HG02642 (cell line): Measurements from ENCODE around the gene MBOAT1.
A peak's percentile ranks its signal among the peaks of the same experiment; 100 is the strongest.
"Not testable (repeated sequence)": the region's sequence is repeated elsewhere in the genome, so short reads cannot be mapped to it uniquely, and the experiment has no call there.

Experiments used
- ATAC-seq: cut with Tn5 transposase; IDR thresholded peaks from one replicate; pipeline ENCODE4 v1.9.1; 2021; ENCODE audit warnings: mild to moderate bottlenecking; ENCODE audit not compliant: unreplicated experiment, poor library complexity

MBOAT1 gene

DNA sequence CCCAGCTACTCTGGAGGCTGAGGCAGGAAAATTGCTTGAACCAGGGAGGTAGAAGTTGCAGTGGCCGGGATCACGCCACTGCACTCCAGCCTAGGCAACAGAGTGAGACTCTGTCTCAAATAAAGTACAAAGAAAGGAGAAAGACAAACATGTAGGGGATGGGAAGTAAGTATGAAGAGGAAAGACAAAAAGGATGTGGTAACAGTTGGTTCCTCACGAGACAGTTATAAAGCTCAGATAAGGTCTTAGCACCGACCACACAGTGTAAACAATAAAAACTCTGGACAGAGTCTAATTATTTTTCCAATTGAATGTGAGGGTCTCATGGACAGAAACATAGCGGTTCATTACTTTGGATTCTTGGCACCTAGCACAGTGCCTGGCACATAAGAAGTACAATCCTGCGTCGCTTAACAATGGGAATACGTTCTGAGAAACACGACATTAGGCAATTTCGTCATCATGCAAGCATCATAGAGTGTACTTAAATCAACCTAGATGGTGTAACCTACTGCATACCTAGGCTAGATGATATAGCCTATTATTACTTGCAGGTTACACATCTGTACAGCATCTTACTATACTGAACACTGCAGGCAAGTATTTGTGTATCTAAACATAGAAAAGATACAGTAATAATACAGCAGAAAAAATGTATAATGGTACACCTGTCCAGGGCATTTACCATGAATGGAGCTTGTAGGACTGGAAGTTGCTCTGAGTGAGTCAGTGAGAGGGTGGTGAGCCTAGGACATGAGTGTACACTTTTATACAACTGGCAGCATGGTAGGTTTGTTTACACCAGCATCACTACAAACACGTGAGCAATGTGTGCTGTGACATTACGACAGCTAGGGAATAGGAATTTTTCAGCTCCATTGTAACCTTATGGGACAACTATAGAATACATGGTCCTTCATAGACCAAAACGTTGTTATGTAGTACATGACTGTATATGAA, 38.2 kb downstream of the MBOAT1 start:
- peak; percentile 51 for ATAC-seq

DNA sequence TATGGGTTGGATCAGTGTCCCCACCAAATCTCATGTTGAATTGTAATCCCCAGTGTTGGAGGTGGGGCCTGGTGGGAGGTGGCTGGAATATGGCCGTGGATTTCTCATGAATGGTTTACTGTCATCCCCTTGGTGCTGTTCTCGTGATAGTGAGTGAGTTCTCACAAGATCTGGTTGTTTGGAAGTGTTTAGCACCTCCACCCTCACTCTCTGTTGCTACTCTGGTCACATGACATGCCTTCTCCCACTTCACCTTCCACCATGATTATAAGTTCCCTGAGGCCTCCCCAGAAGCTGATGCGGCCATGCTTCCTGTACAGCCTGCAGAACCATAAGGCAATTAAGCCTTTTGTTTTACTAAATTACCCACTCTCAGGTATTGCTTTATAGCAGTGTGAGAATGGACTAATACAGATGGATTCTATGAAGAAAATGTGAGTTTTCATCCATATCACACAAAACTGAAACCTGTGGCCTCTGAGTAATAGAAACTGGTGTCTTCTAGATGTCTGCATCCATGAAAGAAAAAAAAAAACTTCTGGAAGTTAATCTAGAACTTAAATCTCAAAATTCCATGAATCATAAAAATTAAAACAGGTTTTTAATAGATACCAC, 39.3 kb downstream of the MBOAT1 start:
- no peak for ATAC-seq

DNA sequence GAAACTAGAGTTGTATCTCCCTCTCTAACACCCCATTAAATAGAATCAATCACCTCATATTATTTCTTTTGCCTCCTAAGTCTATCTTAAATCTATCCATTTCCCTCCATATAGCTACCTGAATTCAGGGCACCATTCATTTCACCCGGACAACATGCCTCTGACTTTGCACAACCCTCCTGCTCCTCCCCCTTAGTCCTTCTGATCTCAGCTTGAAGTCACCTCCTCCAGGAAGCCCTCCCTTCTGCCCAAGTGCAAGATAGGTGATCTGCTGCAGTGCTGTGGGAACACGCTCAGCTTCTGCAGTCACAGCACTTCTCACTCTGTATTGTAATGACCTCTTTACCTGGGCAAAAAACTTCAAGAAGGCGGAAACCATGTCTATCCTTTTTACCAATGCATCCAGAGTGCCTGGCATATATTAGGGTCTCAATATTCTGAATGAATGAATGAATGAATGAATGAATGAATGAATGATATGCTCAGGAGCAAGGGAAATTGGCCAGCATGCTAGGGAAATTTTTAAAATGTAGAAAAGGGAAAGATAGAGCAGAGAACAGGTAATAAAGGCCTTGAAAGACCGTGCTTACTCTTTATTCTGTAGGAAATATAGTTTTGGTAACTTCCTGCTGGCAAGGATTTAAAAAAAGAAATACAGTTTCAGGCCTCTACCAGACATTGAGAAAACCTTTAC, 41.7 kb downstream of the MBOAT1 start:
- no peak for ATAC-seq

DNA sequence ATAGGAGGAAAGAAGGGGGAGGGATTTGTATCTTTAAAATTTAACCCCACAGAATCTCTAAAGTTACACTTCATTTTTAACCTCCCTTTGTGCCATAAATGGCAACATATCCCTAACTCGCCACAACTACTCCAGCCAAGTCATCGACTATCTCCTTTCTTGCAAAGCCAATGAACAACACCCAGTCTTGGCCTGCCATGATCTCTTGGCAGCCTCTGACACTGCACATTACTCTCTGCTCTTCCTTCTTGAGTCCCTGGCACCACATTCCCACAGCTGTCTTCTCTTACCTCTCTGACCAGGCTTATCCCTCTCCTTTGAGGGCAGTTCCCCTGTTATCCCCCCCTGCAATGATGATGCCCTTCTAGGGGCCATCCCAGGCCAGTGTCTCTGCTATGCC, 42.5 kb downstream of the MBOAT1 start:
- ATAC-seq = no peak

DNA sequence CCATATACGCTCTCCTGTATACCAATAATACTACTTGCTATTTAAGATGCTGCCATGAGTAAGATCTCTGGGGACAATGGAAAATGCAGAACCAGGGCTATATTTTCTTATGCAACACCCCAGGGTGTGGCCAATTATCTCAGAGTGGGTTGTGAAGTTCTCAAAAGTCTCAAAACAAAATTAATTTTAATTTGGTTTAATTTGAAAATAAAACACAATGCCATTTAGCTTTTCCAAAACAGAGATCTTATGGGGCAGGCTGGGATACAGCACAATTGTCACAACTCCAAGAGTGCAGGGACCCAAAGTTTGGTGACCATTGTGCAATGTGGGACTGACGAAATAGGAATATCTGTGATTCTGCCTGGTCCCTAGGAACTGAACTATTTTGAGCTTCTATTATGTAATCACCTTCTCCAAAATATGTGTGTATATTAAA, 43.1 kb downstream of the MBOAT1 start:
- no peak for ATAC-seq

DNA sequence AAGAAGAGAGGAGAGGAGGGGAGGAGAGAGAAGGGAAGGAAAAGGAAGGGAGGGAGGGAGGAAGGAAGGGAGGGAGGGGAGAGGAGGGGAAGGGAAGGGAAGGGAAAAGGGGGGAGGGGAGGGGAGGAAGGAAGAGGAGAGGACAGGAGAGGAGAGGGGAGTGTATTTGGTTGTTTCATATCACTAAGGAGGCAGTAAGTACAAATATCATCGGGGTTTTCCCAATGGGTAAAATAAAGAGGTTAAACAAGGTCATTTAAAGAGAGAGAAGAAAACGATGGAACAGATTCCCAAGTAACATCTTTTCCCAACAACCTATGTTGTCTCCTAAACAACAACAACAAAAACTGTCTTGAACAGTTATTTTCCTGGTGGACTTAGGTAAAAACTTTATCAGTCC, 43.6 kb downstream of the MBOAT1 start:
- no peak for ATAC-seq

DNA sequence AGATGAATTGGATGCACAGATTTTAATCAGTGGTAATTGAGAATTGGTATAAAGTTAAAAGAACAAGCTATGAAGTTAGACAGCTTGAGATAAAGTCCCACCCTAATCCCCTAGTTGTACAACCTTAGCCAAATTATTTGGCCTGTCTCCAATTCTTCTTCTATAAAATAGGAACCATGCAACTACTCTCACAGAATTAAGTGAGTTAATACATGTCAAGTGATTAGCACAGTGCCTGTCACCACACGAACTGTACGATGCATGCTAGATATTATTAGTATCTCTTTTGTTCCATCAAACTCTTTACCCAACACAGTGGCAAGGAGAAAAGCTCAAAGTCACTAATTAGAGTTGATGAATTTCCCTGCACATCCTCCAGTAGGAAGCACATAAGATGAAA, 44.7 kb downstream of the MBOAT1 start:
- ATAC-seq = no peak

DNA sequence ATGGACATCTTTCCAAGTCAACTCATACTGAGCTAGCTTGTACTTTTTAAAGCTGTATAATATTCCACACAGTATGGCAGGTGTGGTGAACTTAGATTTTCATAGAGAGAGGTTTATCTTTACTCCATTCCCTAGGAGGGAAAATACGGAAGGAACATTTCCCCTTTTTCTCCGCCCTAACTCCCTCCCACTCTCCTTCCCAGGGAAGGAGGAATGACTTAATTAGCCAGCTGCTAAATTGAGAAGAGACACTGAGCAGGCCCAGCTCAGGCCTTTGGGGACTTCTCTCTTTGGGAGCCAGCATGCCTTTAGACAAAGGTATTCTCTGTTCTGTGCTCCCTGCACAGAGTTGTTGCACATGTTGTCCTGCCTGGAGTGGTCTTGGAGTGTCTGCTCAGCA, 46.1 kb downstream of the MBOAT1 start:
- ATAC-seq = no peak

DNA sequence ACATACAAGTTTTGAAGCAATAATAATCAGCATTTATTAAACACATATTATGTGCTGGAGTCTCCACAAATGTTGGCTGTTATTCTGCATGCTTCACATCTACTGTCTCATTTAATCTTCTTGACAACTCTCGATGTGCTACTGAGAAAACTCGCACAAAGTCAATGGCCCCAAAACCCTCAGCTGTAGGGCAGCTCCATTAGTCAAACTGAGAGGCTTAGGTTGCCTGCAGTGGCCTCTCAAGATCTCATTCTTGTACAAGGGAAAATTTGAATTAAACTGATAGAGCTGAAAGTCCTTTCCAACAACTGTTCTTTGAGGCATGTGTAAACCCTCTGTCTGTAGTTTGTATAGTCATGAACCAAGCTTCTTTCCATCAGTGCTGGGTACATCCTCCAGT, 49.8 kb downstream of the MBOAT1 start:
- no peak for ATAC-seq

DNA sequence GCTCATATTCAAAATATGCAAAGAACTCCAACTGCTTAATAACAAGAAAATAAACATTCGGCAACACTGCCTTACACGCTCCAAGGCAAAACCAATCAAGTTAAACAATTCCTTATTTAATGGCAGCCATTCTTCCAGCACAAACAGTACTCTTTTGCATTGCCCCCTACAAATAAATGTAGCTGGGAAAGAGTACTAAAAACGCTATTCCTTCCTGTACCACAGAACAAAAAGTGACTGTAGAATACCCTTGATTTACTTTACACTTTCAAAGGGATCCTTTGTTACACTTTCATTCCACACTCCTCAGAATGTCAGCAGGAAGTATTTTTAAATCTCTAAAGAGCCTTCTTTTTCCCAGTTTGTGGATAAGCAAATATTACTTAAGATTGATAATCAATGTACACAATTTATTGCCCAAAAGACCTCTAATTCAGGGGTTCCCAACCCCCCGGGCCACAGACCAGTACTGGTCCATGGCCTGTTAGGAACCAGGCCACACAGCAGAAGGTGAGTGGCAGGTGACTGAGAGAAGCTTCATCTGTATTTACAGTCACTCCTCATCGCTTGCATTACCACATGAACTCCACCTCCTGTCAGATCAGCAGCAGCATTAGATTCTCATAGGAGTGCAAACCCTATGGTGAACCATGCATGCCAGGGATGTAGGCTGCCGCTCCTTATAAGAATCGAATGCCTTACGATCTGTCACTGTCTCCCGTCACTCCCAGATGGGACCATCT, 51.6 kb downstream of the MBOAT1 start:
- no peak for ATAC-seq

DNA sequence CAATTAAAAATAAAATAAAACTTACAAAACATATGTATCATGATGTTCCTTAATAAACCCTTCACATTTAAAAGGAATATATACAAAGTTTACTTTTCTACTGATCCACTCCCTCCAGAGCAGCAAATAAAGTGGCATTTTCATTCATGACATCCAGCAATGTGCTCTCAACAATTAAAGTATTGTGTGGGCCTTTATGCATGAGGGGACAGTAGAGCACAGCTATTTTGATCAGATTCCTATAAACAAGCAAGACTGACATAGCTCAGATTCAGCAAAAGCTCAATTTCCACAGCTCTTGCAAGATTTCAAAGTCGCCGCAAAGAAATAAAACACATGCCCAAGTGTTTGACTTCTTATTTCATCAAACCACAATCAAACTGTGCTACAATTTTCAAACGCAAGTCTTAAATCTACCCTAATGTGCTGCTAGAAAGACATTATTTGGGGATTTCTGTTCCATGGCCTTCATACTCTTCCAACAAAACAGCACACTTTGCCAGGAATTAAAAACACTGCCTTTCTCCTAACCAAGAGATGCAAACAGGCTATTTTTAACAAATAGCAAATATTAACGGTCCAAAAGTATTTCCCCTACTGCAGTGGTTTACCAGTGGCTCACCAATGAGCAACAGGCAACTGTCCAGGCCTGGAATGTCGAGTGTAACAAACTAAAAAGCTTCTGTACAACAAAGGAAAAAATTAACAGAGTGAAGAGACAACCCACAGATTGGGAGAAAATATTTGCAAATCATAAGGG, 52.3 kb downstream of the MBOAT1 start:
- no peak for ATAC-seq

DNA sequence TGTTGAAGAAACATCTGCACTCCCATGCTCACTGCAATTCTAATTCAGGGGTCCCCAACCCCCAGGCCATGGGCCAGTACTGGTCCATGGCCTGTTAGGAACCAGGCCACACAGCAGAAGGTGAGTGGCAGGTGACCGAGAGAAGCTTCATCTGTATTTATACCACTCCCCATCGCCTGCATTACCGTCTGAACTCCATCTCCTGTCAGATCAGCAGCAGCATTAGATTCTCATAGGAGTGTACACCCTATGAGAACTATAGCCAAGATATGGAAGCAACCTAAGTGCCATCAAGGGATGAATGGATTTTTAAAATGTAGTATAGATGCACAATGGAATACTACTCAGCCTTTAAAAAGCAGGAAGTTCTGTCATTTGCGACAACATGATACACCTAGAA, 53.2 kb downstream of the MBOAT1 start:
- no peak for ATAC-seq

DNA sequence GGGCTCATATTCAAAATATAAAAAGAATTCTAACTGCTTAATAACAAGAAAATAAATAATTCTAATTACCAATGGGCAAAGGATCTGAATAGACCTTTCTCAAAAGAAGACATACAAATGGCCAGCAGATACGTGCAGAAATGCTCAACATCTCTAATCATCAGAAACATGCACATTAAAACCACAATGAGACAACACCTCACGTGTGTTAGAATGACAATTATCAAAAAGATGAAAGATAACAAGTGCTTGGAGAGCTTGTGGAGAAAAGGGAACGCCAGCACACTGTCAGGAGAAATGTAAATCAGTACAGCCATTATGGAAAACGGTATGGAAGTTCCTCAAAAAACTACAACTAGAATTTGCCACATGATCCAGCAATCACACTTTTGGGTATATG, 53.6 kb downstream of the MBOAT1 start:
- ATAC-seq = no peak

DNA sequence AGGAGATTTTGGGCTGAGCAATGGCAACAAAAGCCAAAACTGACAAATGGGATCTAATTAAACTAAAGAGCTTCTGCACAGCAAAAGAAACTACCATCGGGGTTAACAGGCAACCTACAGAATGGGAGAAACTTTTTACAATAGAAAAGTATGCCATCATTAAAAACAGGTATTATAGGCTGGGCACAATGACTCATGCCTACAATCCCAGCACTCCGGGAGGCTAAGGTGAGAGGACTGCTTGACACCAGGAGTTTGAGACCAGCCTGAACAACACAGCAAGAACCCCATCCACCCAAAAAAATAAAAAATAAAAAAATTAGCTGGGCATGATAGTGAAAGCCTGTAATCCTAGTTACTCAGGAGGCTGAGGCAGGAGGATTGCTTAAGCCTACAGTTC, 55.4 kb downstream of the MBOAT1 start:
- ATAC-seq = no peak

DNA sequence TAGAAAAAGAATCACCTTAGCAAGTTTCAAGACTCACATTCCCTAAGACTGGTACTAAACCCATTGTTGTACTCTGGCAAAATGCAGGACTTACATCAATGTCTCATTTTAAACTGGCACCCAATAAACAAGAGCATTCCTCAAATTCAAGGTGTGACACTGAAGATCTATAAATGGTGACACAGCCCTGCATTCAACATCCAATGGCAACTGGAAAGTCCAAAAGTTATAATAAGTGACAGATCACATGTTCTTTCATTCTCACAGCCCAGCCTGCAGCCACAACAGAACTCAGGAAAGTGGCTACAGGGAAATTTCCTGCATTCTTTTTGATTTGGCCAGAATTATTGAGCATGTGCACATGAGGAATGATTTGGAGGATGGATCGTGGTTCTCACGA, 57.5 kb downstream of the MBOAT1 start:
- no peak for ATAC-seq

DNA sequence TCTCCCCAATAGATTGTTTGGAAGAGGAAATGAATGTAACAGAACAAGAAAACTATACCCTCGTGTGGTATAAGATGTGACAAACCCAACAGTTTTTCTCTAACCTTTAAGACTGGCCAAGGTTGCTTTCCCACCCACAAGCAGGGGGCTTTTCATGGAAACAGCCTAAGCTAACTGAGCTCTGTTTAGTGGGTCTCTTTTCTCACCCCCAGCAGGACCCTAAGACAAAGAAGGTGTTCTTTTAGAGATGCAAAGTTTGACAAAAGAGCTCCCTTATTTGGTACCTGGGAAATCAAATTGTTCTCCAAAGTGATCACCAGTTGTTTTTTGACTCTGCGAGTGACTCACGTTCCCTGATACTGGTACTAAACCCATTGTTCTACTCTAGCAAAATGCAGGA, 59.1 kb downstream of the MBOAT1 start:
- ATAC-seq = no peak

DNA sequence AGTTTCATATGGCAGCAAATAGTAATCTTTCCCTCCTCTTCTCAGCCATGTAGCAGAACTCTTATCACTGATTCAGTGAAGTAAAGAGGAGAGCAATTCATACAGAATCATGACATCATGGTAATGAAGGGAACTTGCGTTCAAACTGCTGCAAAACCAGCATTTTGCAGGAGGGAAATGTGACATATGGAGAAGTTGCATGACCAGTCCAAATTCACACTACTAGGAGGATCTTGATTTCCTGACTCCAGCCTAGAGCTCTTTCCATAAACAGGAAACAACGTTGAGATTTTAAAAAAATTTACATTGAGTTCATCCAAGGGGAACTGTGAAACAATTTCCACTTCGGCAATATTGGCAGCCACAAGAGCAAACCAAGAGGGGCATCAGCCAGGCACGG, 63.8 kb downstream of the MBOAT1 start:
- no peak for ATAC-seq

DNA sequence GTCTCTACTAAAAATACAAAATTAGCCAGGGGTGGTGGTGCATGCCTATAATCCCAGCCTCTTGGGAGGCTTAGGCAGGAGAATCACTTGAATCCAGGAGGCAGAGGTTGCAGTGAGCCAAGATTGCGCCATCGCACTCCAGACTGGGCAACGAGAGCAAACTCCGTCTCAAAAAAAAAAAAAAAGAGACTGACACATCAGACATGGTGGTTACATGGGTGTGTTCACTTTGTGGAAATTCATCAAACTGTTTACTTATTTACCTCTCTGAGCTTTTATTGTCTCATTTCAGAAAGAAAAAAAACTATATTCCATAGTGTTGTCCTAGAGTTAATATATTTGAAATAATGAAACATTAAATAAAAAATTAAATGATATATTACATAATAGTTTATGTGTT, 64.8 kb downstream of the MBOAT1 start:
- ATAC-seq = no peak

DNA sequence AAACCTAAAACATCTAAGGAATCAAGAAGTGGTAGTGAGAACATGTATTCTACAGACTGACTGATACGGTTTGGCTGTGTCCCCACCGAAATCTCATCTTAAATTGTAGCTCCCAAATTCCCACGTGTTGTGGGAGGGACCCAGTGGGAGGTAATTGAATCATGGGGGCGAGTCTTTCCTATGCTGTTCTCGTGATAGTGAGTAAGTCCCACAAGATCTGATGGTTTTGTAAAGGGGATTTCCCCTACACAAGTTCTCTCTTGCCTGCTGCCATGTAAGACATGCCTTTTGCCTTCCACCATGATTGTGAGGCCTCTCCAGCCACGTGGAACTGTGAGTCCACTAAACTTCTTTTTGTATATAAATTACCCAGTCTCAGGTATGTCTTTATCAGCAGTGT, 65.4 kb downstream of the MBOAT1 start:
- ATAC-seq = not testable (repeated sequence)

DNA sequence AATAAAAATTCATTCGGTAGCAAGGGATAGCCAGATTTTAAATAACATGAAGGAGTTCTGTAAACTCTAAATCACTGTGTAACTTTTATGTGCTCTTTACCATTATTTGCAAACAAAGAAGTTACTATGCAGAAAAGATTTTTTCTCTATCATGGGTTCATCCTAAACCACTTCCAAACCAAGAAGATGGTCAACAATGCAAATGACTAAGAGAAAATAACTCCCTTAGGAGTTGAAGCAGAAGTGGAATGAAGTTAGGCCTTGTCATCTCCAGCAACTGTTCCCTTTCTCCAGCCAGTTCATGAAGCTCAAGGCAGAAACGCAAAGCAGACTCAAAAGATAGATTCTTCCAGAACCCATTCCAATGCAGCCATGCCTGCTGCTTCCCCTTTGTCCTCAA, 66.0 kb downstream of the MBOAT1 start:
- ATAC-seq = no peak
